GM23338 (cell line): ENCODE results near the gene PARP12. TPM values are rescaled to one million over a fixed set of nuclear protein-coding genes. Genes with fewer than 3 reads are reported as not detected.

Source experiments
- ATAC-seq: fragments of 200-7000 bp; cut with Tn5 transposase; 3 replicates; pipeline ENCODE4 v1.9.1; 2020
- DNase-seq: peaks from one replicate; pipeline ENCODE4 v3.0.0-alpha.2; 2015; ENCODE audit warnings: low spot score
- H2AFZ ChIP-seq: fragments of 200-600 bp; sonication (generic); 2 replicates; pipeline ENCODE4 v1.8.0; 2016; ENCODE audit warnings: antibody characterized with exemption, mild to moderate bottlenecking, moderate library complexity
- H3F3A ChIP-seq: fragments of 200-600 bp; sonication (generic); replicated peaks from 2 replicates; pipeline ENCODE4 v1.8.0; 2017; ENCODE audit warnings: antibody characterized with exemption, mixed run types, low read depth
- H3K27ac ChIP-seq: fragments of 200-600 bp; sonication (generic); 2 replicates; pipeline ENCODE4 v1.6.1; 2016; ENCODE audit warnings: low read depth
- H3K27me3 ChIP-seq: fragments of 200-600 bp; sonication (generic); 2 replicates; pipeline ENCODE4 v1.8.0; 2016; ENCODE audit warnings: mild to moderate bottlenecking, mixed run types, moderate library complexity; ENCODE audit not compliant: insufficient read depth
- H3K36me3 ChIP-seq: fragments of 200-600 bp; sonication (generic); 2 replicates; pipeline ENCODE4 v1.8.0; 2016; ENCODE audit warnings: mild to moderate bottlenecking; ENCODE audit not compliant: insufficient read depth
- H3K4me1 ChIP-seq: fragments of 200-600 bp; sonication (generic); 2 replicates; pipeline ENCODE4 v1.8.0; 2016; ENCODE audit warnings: mild to moderate bottlenecking, moderate library complexity; ENCODE audit not compliant: insufficient read depth
- H3K4me2 ChIP-seq: fragments of 200-600 bp; sonication (generic); 2 replicates; pipeline ENCODE4 v1.7.1; 2017; ENCODE audit warnings: mixed run types
- H3K4me3 ChIP-seq: fragments of 200-600 bp; sonication (generic); 2 replicates; pipeline ENCODE4 v1.6.1; 2016; ENCODE audit warnings: mixed run types
- H3K79me2 ChIP-seq: fragments of 200-600 bp; sonication (generic); replicated peaks from 2 replicates; pipeline ENCODE4 v1.8.0; 2017; ENCODE audit warnings: mild to moderate bottlenecking; ENCODE audit not compliant: insufficient read depth
- H3K9me2 ChIP-seq: fragments of 200-600 bp; sonication (generic); 2 replicates; pipeline ENCODE4 v1.8.0; 2017; ENCODE audit not compliant: insufficient read depth
- H4K20me1 ChIP-seq: fragments of 200-600 bp; sonication (generic); replicated peaks from 2 replicates; pipeline ENCODE4 v1.8.0; 2017; ENCODE audit warnings: mild to moderate bottlenecking; ENCODE audit not compliant: insufficient read depth
- H3K27ac Mint-ChIP-seq: 2 replicates; pipeline ENCODE4 v1.8.0; 2020; ENCODE audit warnings: inconsistent platforms, mild to moderate bottlenecking, moderate library complexity, mixed read lengths
- H3K27me3 Mint-ChIP-seq: 3 replicates; pipeline ENCODE4 v1.8.0; 2022; ENCODE audit warnings: low read depth, mild to moderate bottlenecking, moderate library complexity, mixed read lengths, inconsistent platforms; ENCODE audit not compliant: insufficient read depth, poor library complexity
- H3K36me3 Mint-ChIP-seq: 3 replicates; pipeline ENCODE4 v1.8.0; 2021; ENCODE audit warnings: low read depth, mild to moderate bottlenecking, inconsistent platforms, moderate library complexity, mixed read lengths
- H3K4me1 Mint-ChIP-seq: 3 replicates; pipeline ENCODE4 v1.8.0; 2020; ENCODE audit warnings: mild to moderate bottlenecking, inconsistent platforms, mixed read lengths
- H3K4me3 Mint-ChIP-seq: 3 replicates; pipeline ENCODE4 v1.8.0; 2021; ENCODE audit warnings: moderate library complexity, mild to moderate bottlenecking, inconsistent platforms, mixed read lengths
- H3K9me3 Mint-ChIP-seq: 3 replicates; pipeline ENCODE4 v1.8.0; 2020; ENCODE audit warnings: moderate library complexity, mild to moderate bottlenecking, inconsistent platforms, mixed read lengths
- CREB1 ChIP-seq: fragments of 250-450 bp; sonication (Bioruptor Pico); IDR thresholded peaks from 2 replicates; pipeline ENCODE4 v1.5.0; 2020; ENCODE audit warnings: low read depth, mild to moderate bottlenecking, moderate library complexity
- EZH2phosphoT487 ChIP-seq: fragments of 200-600 bp; sonication (generic); IDR thresholded peaks from one replicate; pipeline ENCODE4 v1.8.1; 2018; ENCODE audit warnings: antibody characterized with exemption; ENCODE audit not compliant: unreplicated experiment
- JUNB ChIP-seq: IDR thresholded peaks from one replicate; pipeline ENCODE4 v1.6.1; 2016; ENCODE audit warnings: antibody characterized with exemption; ENCODE audit not compliant: unreplicated experiment
- STAT1 ChIP-seq: IDR thresholded peaks from one replicate; pipeline ENCODE4 v1.6.1; 2016; ENCODE audit warnings: antibody characterized with exemption; ENCODE audit not compliant: unreplicated experiment
- ZNF114 ChIP-seq: fragments of 250-450 bp; sonication (Bioruptor Pico); IDR thresholded peaks from 2 replicates; pipeline ENCODE4 v1.5.0; 2020; ENCODE audit warnings: mild to moderate bottlenecking, moderate library complexity
- ZNF331 ChIP-seq: fragments of 250-450 bp; sonication (Bioruptor Pico); IDR thresholded peaks from 2 replicates; pipeline ENCODE4 v1.5.0; 2020; ENCODE audit warnings: low read depth, mild to moderate bottlenecking, moderate library complexity
- polyA plus RNA-seq: library from polyadenylated mRNA; unstranded; fragments of >200 nt; fragmentation: Nextera tagmentation; extraction: Ambion mirVana; gene quantifications from 2 replicates; pipeline ENCODE4 v1.2.1, GENCODE V29; 2016
- total RNA-seq: library from RNA; depleted of rRNA; stranded (reverse); fragments of >200 nt; shearing (Covaris generic); gene quantifications from 2 replicates; pipeline ENCODE4 v1.2.3, GENCODE V29; 2014
- TF ChIP-seq, protein P1 (sequence below): fragments of 250-450 bp; sonication (Bioruptor Pico); IDR thresholded peaks from 2 replicates; pipeline ENCODE4 v1.5.0; 2020; ENCODE audit warnings: mild to moderate bottlenecking, moderate library complexity
- TF ChIP-seq, protein P2 (sequence below): IDR thresholded peaks from one replicate; pipeline ENCODE4 v1.6.1; 2018; ENCODE audit warnings: antibody characterized with exemption; ENCODE audit not compliant: unreplicated experiment
- TF ChIP-seq, protein P3 (sequence below), 2 experiments: fragments of 200-600 bp in 1 of 2; sonication (generic) in 1 of 2; conservative IDR thresholded peaks; 2 replicates each; pipeline versions ENCODE4 v1.5.1 to v1.6.1; 2016 to 2017; ENCODE audit warnings: antibody characterized with exemption in 2 of 2, low read depth in 2 of 2, mild to moderate bottlenecking in 2 of 2, moderate library complexity in 1 of 2

The PARP12 gene
- total and polyA plus RNA-seq, 2 experiments from 2014 or later, result 2.7 to 10.3 TPM

DNA sequence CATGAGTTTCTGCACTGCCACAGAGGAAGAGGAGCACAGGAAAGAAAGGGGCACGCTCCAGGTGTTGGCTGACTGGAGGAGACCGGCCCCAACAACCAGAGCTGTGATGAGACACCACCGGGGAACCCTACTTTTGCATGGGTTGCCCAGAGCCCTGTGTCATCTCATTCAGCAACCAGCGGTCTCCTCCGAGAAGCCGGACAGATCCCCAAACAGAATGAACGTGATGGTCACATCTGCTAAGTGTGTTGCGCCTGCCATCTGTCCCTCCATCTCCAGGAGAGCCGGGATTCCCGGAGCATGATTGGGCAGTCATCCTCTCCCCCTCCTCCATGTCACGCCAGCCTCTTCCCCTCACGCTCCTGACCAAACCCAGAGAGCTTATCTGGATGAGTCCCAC, 22.9 kb downstream of the PARP12 start (continued):
- TF ChIP-seq, protein P1, sequence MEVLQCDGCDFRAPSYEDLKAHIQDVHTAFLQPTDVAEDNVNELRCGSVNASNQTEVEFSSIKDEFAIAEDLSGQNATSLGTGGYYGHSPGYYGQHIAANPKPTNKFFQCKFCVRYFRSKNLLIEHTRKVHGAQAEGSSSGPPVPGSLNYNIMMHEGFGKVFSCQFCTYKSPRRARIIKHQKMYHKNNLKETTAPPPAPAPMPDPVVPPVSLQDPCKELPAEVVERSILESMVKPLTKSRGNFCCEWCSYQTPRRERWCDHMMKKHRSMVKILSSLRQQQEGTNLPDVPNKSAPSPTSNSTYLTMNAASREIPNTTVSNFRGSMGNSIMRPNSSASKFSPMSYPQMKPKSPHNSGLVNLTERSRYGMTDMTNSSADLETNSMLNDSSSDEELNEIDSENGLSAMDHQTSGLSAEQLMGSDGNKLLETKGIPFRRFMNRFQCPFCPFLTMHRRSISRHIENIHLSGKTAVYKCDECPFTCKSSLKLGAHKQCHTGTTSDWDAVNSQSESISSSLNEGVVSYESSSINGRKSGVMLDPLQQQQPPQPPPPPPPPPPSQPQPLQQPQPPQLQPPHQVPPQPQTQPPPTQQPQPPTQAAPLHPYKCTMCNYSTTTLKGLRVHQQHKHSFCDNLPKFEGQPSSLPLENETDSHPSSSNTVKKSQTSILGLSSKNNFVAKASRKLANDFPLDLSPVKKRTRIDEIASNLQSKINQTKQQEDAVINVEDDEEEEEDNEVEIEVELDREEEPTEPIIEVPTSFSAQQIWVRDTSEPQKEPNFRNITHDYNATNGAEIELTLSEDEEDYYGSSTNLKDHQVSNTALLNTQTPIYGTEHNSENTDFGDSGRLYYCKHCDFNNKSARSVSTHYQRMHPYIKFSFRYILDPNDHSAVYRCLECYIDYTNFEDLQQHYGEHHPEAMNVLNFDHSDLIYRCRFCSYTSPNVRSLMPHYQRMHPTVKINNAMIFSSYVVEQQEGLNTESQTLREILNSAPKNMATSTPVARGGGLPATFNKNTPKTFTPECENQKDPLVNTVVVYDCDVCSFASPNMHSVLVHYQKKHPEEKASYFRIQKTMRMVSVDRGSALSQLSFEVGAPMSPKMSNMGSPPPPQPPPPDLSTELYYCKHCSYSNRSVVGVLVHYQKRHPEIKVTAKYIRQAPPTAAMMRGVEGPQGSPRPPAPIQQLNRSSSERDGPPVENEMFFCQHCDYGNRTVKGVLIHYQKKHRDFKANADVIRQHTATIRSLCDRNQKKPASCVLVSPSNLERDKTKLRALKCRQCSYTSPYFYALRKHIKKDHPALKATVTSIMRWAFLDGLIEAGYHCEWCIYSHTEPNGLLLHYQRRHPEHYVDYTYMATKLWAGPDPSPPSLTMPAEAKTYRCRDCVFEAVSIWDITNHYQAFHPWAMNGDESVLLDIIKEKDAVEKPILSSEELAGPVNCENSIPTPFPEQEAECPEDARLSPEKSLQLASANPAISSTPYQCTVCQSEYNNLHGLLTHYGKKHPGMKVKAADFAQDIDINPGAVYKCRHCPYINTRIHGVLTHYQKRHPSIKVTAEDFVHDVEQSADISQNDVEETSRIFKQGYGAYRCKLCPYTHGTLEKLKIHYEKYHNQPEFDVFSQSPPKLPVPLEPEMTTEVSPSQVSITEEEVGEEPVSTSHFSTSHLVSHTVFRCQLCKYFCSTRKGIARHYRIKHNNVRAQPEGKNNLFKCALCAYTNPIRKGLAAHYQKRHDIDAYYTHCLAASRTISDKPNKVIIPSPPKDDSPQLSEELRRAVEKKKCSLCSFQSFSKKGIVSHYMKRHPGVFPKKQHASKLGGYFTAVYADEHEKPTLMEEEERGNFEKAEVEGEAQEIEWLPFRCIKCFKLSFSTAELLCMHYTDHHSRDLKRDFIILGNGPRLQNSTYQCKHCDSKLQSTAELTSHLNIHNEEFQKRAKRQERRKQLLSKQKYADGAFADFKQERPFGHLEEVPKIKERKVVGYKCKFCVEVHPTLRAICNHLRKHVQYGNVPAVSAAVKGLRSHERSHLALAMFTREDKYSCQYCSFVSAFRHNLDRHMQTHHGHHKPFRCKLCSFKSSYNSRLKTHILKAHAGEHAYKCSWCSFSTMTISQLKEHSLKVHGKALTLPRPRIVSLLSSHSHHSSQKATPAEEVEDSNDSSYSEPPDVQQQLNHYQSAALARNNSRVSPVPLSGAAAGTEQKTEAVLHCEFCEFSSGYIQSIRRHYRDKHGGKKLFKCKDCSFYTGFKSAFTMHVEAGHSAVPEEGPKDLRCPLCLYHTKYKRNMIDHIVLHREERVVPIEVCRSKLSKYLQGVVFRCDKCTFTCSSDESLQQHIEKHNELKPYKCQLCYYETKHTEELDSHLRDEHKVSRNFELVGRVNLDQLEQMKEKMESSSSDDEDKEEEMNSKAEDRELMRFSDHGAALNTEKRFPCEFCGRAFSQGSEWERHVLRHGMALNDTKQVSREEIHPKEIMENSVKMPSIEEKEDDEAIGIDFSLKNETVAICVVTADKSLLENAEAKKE, result no peak
- TF ChIP-seq ZNF331 (CRISPR knock-in tag), result no peak
- no peak for TF ChIP-seq CREB1 (CRISPR knock-in tag)
- no peak for TF ChIP-seq JUNB
- no peak for TF ChIP-seq STAT1

DNA sequence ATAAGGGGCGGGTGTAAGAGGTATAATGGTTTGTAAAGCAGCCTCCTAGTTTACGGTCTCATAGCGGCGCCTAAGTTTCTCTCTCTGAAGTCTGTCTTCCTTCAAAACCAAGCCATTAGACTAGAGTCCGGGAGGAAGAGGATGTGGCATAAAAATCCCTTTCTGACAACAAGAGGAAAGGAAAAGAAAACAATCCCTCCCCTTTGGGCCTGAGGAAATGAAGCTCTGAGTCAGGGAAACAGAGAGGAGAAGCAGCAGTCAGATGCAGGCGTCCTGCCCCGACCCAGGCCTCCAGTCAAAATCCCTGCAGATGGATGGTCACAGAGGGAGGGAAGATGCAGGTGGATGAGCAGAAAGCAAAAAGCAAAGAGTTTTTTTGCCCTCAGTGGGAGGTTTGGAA, 23.7 kb downstream of the PARP12 start:
- Histone ChIP-seq H3K27ac (no peak overlapping the region), H2AFZ (no peak overlapping the region), H3K4me1 (no peaks in the 10 kb centered on the region), H4K20me1 (no peaks in the 10 kb centered on the region), H3K36me3 (no peaks in the 10 kb centered on the region), H3K4me3 (no peak overlapping the region), H3K27me3 (no peaks in the 10 kb centered on the region), H3F3A (no peaks in the 10 kb centered on the region), H3K4me2 (no peak overlapping the region), H3K79me2 (no peaks in the 10 kb centered on the region), H3K9me2 (no peaks in the 10 kb centered on the region)
- Mint-ChIP-seq H3K4me1 (no peaks in the 10 kb centered on the region), H3K27me3 (no peaks in the 10 kb centered on the region), H3K36me3 (peaks cover 11% of the 10 kb centered on the region; the same call in 2 of the 3 replicates), H3K9me3 (no peaks in the 10 kb centered on the region), H3K27ac (no peak overlapping the region), H3K4me3 (no peak overlapping the region)
- TF ChIP-seq ZNF114 (CRISPR knock-in tag), result no peak
- TF ChIP-seq, protein P2, sequence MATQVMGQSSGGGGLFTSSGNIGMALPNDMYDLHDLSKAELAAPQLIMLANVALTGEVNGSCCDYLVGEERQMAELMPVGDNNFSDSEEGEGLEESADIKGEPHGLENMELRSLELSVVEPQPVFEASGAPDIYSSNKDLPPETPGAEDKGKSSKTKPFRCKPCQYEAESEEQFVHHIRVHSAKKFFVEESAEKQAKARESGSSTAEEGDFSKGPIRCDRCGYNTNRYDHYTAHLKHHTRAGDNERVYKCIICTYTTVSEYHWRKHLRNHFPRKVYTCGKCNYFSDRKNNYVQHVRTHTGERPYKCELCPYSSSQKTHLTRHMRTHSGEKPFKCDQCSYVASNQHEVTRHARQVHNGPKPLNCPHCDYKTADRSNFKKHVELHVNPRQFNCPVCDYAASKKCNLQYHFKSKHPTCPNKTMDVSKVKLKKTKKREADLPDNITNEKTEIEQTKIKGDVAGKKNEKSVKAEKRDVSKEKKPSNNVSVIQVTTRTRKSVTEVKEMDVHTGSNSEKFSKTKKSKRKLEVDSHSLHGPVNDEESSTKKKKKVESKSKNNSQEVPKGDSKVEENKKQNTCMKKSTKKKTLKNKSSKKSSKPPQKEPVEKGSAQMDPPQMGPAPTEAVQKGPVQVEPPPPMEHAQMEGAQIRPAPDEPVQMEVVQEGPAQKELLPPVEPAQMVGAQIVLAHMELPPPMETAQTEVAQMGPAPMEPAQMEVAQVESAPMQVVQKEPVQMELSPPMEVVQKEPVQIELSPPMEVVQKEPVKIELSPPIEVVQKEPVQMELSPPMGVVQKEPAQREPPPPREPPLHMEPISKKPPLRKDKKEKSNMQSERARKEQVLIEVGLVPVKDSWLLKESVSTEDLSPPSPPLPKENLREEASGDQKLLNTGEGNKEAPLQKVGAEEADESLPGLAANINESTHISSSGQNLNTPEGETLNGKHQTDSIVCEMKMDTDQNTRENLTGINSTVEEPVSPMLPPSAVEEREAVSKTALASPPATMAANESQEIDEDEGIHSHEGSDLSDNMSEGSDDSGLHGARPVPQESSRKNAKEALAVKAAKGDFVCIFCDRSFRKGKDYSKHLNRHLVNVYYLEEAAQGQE, result no peak
- no peak for TF ChIP-seq ZNF331 (CRISPR knock-in tag)
- no peak for TF ChIP-seq JUNB
- TF ChIP-seq, protein P3, sequence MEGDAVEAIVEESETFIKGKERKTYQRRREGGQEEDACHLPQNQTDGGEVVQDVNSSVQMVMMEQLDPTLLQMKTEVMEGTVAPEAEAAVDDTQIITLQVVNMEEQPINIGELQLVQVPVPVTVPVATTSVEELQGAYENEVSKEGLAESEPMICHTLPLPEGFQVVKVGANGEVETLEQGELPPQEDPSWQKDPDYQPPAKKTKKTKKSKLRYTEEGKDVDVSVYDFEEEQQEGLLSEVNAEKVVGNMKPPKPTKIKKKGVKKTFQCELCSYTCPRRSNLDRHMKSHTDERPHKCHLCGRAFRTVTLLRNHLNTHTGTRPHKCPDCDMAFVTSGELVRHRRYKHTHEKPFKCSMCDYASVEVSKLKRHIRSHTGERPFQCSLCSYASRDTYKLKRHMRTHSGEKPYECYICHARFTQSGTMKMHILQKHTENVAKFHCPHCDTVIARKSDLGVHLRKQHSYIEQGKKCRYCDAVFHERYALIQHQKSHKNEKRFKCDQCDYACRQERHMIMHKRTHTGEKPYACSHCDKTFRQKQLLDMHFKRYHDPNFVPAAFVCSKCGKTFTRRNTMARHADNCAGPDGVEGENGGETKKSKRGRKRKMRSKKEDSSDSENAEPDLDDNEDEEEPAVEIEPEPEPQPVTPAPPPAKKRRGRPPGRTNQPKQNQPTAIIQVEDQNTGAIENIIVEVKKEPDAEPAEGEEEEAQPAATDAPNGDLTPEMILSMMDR (conservative IDR thresholded peaks at IDR 0.05; ENCODE audit: low read depth in 2 of 2), result no peak
- TF ChIP-seq EZH2phosphoT487, result no peak
- no peak for DNase-seq
- no peak for ATAC-seq
